Tibial nerve (tissue), 3 donors: ENCODE results near the gene ADK.

Source experiments
- POLR2A ChIP-seq, 2 donors: fragments of 450-650 bp; IDR thresholded peaks; one replicate each; pipeline ENCODE4 v1.6.1; 2017; ENCODE audit warnings: antibody characterized with exemption in 2 of 2, mild to moderate bottlenecking in 2 of 2, moderate library complexity in 2 of 2
- TF ChIP-seq, protein P1 (sequence below), 5 experiments: fragments of 200-600 bp in 3 of 5; fragments of 450-650 bp in 2 of 5; sonication (generic) in 3 of 5; IDR thresholded peaks; one replicate each; pipeline ENCODE4 v1.5.1; 2016 to 2019; ENCODE audit warnings: antibody characterized with exemption in 5 of 5, mild to moderate bottlenecking in 3 of 5, moderate library complexity in 2 of 5

DNA sequence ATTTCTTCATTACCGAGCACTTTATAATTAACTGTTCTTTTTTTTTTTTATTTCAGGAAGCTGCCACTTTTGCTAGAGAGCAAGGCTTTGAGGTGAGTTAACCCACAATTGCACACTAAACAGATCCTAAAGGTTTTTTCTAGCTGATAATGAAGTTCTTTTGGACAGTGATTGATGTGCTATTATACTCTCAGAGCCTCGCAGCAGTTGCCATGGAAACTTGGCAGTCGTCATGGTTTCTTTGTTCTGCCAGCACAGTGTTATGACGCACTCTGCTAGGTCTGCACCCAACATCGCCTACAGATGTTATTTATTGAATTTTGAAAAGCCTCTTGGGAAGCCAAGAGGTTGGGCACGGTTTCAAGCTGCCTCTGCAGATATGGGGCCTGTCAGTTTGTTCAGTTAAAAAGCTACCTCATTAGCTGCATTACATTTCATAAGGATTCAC is 438.2 kb downstream of the ADK start:
- TF ChIP-seq, protein P1, sequence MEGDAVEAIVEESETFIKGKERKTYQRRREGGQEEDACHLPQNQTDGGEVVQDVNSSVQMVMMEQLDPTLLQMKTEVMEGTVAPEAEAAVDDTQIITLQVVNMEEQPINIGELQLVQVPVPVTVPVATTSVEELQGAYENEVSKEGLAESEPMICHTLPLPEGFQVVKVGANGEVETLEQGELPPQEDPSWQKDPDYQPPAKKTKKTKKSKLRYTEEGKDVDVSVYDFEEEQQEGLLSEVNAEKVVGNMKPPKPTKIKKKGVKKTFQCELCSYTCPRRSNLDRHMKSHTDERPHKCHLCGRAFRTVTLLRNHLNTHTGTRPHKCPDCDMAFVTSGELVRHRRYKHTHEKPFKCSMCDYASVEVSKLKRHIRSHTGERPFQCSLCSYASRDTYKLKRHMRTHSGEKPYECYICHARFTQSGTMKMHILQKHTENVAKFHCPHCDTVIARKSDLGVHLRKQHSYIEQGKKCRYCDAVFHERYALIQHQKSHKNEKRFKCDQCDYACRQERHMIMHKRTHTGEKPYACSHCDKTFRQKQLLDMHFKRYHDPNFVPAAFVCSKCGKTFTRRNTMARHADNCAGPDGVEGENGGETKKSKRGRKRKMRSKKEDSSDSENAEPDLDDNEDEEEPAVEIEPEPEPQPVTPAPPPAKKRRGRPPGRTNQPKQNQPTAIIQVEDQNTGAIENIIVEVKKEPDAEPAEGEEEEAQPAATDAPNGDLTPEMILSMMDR (IDR thresholded peaks at IDR 0.05), result no peak
- peak in 1 of 2 donors; percentile 44 for TF ChIP-seq POLR2A (IDR thresholded peaks at IDR 0.05)
